NCI-H748 (cell line): Measurements from ENCODE around the gene TNFRSF19.
A peak's percentile ranks its signal among the peaks of the same experiment; 100 is the strongest.

Experiments
- DNase-seq: peaks from one replicate; lab custom pipeline; 2025; ENCODE audit not compliant: unreplicated experiment; lab: John Stamatoyannopoulos, UW

TNFRSF19 gene

DNA sequence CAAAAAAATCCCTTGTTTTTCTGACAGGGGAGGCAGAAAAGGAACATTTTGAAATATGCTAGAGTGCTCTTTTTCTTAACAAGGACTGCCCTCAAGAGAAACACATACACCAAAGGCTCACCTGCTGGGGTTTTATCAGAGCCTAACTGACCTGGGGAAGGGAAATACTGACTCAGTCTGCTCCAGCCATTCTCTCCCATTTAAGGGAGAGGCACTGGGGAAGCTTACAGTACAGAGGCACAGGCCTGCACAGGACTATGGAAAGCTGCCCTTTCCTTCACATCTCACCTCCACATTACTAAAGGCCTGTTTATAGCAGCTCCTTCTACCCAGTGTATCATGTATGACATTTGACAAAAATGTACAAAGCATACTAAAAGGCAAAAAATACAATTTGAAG lies 30.3 kb downstream of the TNFRSF19 start:
- DNase-seq, result no peak

DNA sequence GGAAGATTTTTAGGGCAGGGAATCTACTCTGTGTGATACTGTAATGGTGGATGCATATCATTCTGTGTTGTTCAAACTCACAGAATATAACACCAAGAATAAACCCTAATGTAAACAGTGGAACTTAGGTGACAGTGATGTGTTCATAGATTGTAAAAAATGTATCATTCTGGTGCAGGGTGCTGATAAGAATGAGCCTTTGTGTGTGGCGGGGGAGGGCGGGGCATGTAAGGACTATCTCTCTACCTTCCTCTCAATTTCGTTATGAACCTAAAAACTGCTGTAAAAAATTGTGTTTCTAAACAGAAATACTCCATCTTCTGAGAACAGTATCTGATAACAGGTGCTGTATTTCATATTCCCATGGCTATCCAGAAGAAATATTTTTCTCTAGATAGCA lies 35.6 kb downstream of the TNFRSF19 start:
- DNase-seq, result no peak

DNA sequence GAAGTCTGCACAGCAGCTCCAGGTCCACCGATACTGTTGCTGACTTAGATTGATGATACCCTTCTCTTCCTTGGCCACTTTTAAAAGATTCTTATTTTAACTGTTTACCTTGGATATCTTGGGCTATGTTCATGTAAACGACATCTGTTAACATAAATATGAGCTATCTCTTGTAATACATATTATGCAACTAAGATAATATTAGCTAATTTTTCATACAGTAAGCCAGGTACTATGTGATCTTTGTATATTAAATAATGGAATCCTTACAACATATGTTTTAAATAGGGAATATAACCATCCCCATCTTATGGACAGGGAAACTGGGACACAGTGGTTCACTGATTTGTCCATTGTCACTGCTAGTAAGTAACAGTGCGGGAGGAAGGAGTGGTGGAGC lies 37.9 kb downstream of the TNFRSF19 start:
- DNase-seq, result no peak

DNA sequence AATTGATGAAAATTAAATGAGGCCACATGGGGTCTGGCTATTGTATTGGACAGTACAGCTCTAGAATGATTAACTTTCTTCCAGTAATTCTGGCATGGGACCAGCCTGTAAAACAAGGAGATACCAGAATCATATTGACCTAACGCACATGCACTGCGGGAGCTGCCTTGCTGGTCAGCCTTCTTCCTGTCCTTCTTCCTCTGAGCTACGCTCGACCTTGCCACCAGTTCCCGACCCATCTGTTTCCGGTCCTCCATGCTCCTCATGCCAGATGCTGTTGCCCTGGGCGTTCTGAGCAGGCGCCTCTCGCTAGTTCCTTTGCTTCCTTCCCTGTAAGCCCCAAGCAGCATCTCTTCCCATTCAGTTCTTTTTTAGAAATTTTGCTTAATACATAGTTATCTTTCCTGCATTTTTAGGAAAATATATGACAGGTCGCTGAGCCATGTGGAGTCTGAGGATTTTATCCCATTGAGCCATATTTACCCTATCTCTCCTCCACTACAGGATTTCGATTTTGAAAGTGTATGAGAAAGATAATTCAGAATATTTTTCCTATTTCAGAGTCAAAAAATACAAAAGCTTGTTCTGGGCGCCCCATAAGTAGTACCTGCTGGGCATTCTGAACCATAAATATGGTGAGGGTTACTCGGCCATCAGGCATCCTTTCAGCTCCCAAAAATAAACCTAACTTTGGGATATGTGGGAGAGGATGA lies 38.6 kb downstream of the TNFRSF19 start:
- DNase-seq, result peak; percentile 64

DNA sequence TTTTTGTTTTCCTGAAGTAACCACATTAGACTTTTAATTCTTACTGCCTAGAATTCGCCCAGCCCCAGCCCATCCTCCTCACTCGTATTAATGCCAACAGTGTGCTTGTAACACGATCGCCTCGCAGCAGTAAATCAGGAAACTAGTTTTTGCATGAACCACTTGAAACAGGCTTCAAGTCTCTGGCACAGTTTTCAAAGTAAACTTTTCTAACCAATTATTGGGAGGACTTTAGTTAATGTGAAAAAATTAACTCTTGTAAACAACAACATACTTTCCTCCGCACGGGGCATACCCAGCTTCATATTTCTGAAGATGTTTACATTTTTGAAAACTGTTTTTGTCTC lies 39.2 kb downstream of the TNFRSF19 start:
- peak; percentile 39 for DNase-seq

DNA sequence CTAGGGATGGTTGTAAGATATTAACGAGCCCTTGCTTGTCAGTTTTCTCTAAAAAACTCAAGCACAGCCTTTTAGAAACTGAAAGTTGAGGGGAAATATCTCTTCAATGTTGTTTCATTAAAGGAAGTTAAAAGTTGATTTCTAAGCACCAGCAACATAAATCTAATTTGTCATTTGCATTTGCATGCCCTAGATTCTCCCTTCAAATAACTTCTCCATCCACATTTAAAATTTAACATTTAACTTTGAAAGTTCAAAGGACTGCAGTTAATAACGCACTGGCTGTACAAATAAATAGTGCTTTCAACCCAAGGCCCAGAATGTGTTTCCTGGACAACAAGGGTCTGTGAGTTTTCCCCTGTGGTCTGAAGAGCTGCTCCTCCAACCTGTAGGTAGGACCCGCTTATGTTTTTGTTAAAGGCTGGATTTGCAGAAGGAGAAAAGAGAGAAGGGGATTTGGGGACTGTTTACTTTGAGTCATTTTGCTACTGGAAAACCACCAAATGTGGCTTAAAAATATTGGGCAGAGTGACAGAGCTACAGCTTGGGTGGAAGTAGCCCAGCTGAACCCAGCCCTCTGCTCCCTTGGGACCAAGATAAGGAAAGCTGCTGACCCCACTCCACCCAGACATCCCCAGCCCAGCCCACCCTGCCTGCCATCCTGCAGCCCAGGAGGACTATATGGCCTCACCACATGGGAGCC lies 39.8 kb downstream of the TNFRSF19 start:
- no peak for DNase-seq

DNA sequence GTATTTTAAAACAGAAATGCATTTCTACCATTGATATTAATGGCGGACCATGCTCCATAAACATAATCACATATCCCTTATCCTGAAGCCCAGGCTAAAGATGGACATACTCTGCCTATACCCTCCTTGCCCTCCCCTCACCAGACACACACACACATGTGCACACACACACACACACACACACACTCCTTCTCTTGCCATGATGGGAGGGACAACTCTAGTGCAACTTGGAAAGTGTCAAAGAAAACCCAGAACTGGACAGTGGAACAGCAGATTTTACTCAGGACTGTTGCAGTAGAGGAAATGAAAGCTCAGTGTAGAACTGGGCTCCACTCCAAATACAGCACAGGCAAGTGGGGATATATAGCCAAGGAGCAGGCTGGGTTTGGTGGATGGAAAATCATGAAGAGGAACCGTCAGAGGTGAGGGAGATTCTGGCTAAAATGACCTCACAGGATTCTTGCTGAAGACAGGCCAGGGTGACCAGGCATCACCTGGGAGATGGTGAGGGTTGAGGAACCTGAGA lies 40.8 kb downstream of the TNFRSF19 start:
- DNase-seq, result no peak

DNA sequence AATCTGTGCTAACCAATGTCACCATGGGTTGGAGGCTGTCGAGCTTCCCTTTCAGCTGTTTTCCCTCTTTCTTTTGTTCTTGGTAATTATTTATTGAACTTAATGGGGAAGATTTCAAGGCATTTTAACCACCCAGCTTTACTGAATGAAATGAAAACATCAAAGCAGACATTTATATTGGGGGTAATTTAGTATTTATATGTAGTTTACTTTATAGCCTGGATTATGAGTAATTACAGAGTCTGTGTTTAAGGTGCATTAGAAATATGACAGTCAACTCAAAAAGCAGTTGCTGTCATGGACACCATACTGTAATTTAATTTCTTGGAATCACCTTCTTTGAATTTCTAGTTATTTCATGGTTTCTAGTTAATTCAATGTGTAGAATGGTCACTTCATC lies 42.0 kb downstream of the TNFRSF19 start:
- DNase-seq, result no peak

DNA sequence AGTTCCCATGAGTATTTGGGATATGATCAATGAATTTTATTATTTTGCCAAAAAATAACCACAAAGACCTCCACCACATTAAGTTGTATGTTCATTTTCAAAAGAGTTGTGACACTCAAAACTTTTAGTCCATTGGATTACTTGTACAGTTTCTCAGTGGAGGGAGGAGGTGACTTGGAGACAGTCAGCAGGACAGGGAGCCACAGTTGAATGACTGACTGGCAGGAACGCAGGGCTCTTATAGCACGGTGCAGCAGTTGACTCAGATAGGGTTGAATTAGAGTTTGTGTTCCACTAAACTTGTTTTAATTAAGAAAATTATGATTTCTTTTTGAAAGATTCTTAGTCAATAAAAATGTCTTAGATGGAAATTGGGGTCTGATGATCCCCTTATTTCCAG lies 42.5 kb downstream of the TNFRSF19 start:
- no peak for DNase-seq

DNA sequence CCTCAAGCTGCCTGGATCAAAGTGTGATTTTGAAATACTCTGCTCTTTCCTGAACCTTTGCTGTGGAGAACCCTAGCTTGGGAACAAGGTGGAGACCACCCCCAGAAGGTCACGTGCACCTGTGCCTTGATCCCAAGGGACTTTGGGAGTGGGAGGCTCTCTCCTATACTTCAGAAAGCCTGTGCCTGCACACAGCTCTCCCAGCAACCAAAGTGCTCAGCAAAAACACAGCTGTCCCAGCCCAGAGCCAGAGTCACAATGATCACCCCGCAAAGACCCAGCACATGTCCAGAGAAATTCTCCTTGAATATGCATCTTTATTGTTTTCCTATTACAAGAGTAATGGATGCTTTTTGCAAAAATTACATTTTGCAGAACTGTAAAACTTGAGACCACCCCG lies 43.4 kb downstream of the TNFRSF19 start:
- no peak for DNase-seq

DNA sequence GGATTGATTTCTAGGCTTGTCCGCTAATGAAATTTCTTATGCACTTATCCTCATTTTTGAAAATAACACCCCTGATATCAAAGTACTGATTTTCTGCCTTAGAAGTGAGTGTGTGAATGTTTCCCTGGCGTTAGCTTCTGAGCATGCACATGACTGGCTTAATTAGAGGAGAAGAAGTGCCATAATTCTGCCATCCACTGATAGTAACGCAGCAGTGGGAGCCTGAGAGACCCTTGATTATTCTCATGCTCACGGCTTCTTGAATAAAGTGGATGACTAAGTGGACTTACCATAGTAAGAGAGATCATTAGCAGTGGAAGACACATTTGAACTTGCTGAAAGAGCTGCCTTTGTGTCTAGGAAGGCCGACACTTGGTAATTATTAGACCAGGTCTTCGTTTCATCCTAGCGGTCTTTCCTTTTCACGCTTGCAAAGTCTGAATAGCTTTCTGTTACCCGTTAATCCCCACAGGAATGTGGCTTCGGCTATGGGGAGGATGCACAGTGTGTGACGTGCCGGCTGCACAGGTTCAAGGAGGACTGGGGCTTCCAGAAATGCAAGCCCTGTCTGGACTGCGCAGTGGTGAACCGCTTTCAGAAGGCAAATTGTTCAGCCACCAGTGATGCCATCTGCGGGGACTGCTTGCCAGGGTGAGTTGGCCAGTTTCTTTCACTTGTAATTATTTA lies 45.3 kb downstream of the TNFRSF19 start:
- DNase-seq, result no peak

DNA sequence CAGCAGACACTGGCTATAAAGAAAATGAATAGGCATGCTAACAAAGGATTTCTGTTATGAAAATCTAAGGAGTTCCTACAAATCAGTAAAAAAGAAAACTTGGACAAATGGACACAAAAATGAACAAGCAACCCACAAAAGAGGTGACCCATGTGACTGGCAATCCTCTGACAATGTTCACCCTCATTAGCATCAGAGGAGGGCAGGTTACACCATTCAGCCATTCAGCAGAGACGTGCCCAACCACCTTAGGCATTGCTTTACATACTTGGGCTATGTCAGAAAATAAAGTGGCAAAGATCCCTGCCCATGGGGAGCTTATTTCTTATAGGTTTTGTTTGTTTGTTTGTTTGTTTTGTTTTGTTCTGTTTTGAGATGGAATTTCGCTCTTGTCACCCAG lies 46.0 kb downstream of the TNFRSF19 start:
- DNase-seq, result no peak

DNA sequence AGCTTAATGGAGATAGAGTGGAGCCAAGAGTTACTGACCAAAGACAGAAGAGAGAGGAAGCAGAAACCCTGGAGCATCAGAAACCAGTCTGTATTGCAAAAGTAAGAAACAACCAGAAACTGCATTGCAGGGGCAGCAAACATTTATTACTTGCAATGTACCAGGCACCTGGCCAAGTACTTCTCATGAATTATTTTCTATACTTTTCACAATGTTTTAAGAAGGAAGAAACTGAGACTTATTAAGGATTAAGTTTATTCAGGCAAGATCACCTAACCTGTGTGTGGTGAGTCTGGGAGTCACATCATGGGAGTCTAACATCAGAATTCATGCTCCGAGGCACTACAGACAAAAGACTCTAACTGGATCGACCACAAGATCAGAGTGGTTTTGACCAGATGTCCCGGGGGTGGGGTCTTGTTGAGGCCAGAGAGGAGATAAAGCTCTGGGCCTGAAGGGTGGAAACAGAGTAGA lies 47.4 kb downstream of the TNFRSF19 start:
- DNase-seq, result no peak

DNA sequence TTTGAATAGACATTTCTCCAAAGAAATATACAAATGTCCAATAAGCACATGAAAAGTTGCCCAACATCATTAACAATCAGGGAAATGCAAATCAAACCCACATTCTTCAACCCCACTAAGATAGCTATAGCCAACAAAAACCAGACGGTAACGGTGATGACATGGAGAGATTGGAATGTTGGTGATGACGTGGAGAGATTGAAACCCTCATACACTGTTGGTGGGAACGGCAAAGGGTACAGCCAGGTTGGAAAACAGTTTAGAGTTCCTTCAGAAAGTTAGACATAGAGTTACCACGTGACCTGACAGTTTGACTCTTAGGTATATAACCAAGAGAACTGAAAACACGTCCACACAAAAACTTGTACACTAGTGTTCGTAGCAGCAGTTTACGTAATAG lies 48.1 kb downstream of the TNFRSF19 start:
- no peak for DNase-seq

DNA sequence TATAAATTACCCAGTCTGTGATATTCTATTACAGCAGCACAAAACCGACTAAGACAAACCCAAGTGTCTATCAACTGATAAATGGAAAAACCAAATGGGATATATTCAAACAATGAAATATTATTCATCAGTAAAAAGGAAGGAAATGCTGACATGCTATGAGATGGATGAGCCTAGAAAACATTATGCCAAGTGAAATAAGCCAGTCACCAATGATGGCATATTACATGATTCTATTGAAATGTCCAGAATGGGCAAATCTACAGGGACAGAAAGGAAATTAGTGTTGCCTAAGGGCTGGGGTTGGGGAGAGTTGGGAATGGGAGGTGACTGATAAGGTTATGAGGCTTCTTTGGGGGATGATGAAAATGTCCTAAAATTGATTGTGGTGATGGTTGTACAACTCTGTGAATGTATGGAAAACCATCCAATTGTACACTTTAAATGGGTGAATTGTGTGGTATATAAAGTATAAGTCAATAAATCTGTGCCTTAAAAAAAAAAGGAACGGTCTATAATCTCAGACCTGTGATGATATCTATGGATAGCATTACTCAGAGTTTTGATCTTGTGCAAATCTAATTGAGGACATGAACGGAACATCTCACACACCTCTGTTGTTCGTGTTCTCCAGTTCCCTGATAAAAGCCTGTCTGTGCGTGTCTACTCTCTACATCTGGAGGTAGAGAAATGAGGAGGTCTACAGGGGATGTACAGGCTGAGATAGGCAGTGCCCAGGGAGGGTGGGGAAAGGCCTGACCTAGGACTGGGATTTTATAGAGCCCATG lies 49.0 kb downstream of the TNFRSF19 start:
- DNase-seq, result no peak

DNA sequence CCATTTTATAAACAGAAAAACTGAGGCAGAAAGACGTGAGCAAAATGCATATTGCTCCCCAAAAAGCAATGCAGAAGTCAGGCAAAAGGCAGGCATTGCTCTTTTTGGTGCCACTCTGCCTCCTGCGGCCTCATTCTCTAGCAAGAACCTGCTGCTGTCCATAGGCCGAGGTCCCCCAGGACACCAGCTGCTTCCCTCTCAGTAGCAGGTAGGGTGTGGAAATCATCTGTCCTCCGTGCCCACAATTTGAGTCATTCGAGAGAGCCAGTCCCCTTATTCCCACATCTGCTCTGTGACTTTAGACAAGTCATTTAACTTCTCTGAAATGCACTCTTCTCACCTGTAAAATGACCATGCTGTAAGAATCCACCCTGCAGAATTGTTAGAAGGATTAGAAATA lies 50.0 kb downstream of the TNFRSF19 start:
- DNase-seq, result no peak

DNA sequence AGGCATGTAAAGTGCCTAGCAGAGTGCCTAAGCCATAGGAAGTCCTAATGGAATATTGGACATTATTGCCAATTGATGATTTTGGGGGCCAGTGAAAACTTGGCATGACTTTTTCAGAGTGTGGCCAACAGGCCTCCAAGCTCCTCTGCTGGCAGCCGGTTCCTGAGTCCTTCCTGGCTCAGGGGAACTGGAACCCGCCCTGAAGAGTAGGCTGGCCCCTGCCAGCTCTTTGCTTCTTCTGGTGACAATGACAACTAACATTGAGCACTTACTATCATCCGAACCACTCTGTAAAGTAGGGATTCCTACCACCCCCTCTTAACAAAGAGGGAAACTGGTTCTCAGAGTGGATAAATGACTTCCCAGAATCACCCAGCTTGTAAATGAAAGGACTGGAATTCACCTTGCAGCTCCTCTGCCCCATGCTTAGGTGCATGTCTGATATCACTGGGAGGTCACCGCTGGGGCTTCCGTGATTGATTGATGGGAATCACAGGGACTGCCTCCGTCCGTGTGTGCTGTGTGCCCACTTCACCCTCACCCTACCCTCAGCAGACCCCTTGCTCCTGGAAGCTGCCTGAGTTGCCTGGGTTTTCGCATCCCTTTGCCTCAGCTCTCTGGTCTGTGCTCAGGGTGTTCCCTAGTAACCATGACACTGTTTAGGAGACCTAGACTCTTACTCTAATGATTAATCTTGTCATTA lies 50.6 kb downstream of the TNFRSF19 start:
- DNase-seq, result no peak

DNA sequence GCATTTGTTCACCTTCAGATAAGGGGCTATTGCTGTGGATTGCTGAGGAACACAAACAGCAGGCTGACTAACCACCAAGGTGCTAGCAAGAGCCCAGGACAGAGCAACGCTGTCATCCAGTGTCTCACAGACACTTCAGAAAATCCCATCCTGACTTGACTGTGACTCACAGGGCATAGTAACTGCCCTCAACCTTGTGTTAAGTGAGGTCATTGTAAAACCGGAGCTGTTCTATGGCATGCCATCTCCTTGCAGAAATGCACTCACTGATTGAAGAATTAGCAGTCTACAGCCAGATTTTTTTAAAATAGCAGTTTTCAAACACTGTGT lies 51.1 kb downstream of the TNFRSF19 start:
- DNase-seq, result no peak

DNA sequence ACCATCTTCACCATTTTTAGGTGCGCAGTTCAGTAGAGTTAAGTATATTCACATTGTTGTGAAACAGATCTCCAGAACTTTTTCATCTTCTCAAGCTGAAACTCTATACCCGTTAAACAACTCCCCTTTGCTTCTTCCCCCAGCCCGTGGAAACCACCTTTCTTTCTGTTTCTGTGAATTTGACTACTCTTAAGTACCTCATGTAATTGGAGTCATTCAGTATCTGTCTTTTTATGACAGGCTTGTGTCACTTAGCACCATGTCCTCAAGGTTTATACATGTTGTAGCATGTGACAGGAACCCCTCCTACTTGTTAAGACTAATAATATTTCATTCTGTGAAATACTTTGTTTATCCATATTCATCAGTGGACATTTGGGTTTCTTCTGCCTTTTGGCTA lies 52.8 kb downstream of the TNFRSF19 start:
- DNase-seq, result peak; percentile 31

DNA sequence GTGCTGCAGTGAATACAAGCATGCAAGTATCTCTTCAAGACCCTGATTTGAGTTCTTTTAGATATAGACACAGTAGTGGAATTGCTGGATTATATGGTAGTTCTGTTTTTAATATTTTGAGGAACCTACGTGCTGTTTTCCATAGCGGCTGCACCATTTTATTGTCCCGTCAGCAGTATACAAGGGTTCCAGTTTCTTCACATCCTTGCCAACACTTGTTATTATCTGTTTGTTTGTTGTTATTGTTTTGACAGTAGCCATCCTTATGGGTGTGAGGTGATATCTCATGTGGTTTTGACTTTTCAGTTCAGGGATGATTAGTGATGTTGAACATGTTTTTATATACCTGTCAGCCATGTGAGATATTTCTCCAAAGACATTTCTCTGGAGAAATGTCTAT lies 53.2 kb downstream of the TNFRSF19 start:
- no peak for DNase-seq

DNA sequence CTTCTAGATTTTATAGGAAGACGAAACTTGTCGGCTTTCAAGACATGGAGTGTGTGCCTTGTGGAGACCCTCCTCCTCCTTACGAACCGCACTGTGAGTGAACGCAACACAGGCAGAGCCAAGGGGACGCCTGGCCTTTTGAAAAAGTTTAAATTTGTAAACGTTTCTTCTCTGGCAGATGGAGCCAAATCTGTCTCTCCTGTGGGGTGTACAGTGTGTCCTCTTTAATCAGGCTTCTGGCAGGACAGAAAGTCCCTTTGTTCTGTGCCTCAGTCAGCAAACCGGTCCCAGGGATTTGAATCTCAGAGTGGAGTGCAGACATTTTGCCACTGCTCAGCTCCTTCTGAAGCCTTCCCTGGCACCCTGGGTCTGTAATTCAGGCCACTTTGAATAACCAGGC lies 56.5 kb downstream of the TNFRSF19 start:
- DNase-seq, result no peak
